Endothelial cell of umbilical vein (primary cell): ENCODE results near the gene SLC25A33. TPM values are rescaled to one million over a fixed set of nuclear protein-coding genes. Genes with fewer than 3 reads are reported as not detected.

Source experiments
- BruUV-seq: library from RNA; stranded (reverse); fragments of 400-500 nt; replicated peaks from 2 replicates; lab custom pipeline; 2021; lab: Mats Ljungman, UMichigan
- CTCF ChIA-PET: fragments of 300-600, 350-600 bp; sonication (Branson Sonifier 250); formaldehyde crosslinking; loops from one replicate; lab custom pipeline; 2021; ENCODE audit warnings: antibody characterized with exemption, inconsistent platforms; lab: Charles Lee
- POLR2A ChIA-PET: fragments of 300-600, 350-600 bp; sonication (Branson Sonifier 250); formaldehyde crosslinking; loops from one replicate; lab custom pipeline; 2021; ENCODE audit warnings: antibody characterized with exemption, inconsistent platforms; lab: Charles Lee
- DNase-seq: peaks from one replicate; pipeline ENCODE4 v3.0.0-alpha.2; 2011; ENCODE audit warnings: low read depth, low spot score
- FAIRE-seq: peaks from 2 replicates; lab custom pipeline; 2011; peaks lifted over from hg19 to GRCh38; lab: Jason Lieb, UNC
- H2AFZ ChIP-seq: 2 replicates; pipeline ENCODE4 v1.6.0; 2012; ENCODE audit warnings: low read depth, low read length, control low read depth, inconsistent platforms
- H3K27ac ChIP-seq: 2 replicates; pipeline ENCODE4 v1.5.1; 2011; ENCODE audit warnings: low read depth, mild to moderate bottlenecking, control low read depth, low read length, moderate library complexity; ENCODE audit not compliant: insufficient read depth
- H3K27me3 ChIP-seq, 2 experiments: 2 replicates each; pipeline versions ENCODE4 v1.6.0 to v1.6.1; 2011; ENCODE audit warnings: low read length in 2 of 2, mixed read lengths in 1 of 2; ENCODE audit not compliant: control insufficient read depth in 2 of 2, insufficient read depth in 2 of 2
- H3K36me3 ChIP-seq, 2 experiments: 2 replicates in 1 of 2; 3 replicates in 1 of 2; pipeline ENCODE4 v1.5.1; 2011; ENCODE audit warnings: low read length in 2 of 2, mild to moderate bottlenecking in 1 of 2, moderate library complexity in 1 of 2; ENCODE audit not compliant: control insufficient read depth in 2 of 2, insufficient read depth in 2 of 2; ENCODE audit errors: extremely low read depth in 1 of 2
- H3K4me1 ChIP-seq: 3 replicates; pipeline ENCODE4 v1.5.1; 2011; ENCODE audit warnings: mild to moderate bottlenecking, low read length; ENCODE audit not compliant: control insufficient read depth, insufficient read depth; ENCODE audit errors: extremely low read depth
- H3K4me2 ChIP-seq: 2 replicates; pipeline ENCODE4 v1.6.1; 2011; ENCODE audit warnings: low read length, control low read depth, mixed read lengths; ENCODE audit not compliant: insufficient read depth
- H3K4me3 ChIP-seq, 3 experiments: fragments of 200-600 bp in 1 of 3; sonication (generic), shearing (Covaris generic) in 1 of 3; replicated peaks in 1 of 3; 2 replicates each; pipeline ENCODE4 v1.5.1; 2011 to 2016; ENCODE audit warnings: control low read depth in 3 of 3, low read length in 3 of 3, mild to moderate bottlenecking in 2 of 3, inconsistent platforms in 1 of 3, low read depth in 1 of 3, moderate library complexity in 1 of 3; ENCODE audit not compliant: insufficient read depth in 1 of 3
- H3K79me2 ChIP-seq: 2 replicates; pipeline ENCODE4 v1.6.0; 2012; ENCODE audit warnings: low read length, inconsistent platforms; ENCODE audit not compliant: control insufficient read depth, insufficient read depth
- H3K9ac ChIP-seq: replicated peaks from 2 replicates; pipeline ENCODE3; 2011; ENCODE audit warnings: low read length, control low read depth; ENCODE audit not compliant: insufficient read depth; ENCODE audit errors: extremely low read depth
- H3K9me1 ChIP-seq: replicated peaks from 3 replicates; pipeline ENCODE4 v1.6.0; 2011; ENCODE audit warnings: mild to moderate bottlenecking, low read length; ENCODE audit not compliant: control insufficient read depth, insufficient read depth; ENCODE audit errors: extremely low read depth
- H3K9me3 ChIP-seq: replicated peaks from 2 replicates; pipeline ENCODE4 v1.5.1; 2012; ENCODE audit warnings: low read length, inconsistent platforms; ENCODE audit not compliant: control insufficient read depth, insufficient read depth
- H4K20me1 ChIP-seq: replicated peaks from 2 replicates; pipeline ENCODE3; 2011; ENCODE audit warnings: mild to moderate bottlenecking, low read length; ENCODE audit not compliant: control insufficient read depth, insufficient read depth; ENCODE audit errors: extremely low read depth
- EZH2 ChIP-seq: IDR thresholded peaks from 2 replicates; pipeline ENCODE4 v1.6.1; 2012; ENCODE audit warnings: borderline replicate concordance, low read depth, mild to moderate bottlenecking, moderate library complexity, low read length, inconsistent platforms; ENCODE audit not compliant: severe bottlenecking
- FOS ChIP-seq: IDR thresholded peaks from 2 replicates; pipeline ENCODE4 v1.6.1; 2011; ENCODE audit warnings: mild to moderate bottlenecking, low read length, moderate library complexity, borderline replicate concordance; ENCODE audit not compliant: insufficient read depth
- JUN ChIP-seq: IDR thresholded peaks from 2 replicates; pipeline ENCODE4 v1.6.1; 2011; ENCODE audit warnings: borderline replicate concordance, low read depth; ENCODE audit not compliant: insufficient read length, insufficient read depth
- MYC ChIP-seq: IDR thresholded peaks from one replicate; pipeline ENCODE4 v1.6.1; 2011; ENCODE audit warnings: mild to moderate bottlenecking, low read depth, low read length
- POLR2A ChIP-seq: IDR thresholded peaks from 2 replicates; pipeline ENCODE4 v1.6.1; 2012; ENCODE audit warnings: low read depth, mild to moderate bottlenecking, control low read depth, low read length
- POLR2AphosphoS5 ChIP-seq: IDR thresholded peaks from 2 replicates; pipeline ENCODE4 v1.6.1; 2012; ENCODE audit warnings: low read depth, mild to moderate bottlenecking, control low read depth, low read length, moderate library complexity; ENCODE audit not compliant: insufficient read depth
- dilution Hi-C: fragments of 300-500 bp; cut with MboI; formaldehyde crosslinking; loops from one replicate; pipeline ENCODE4 v1.15.0; 2019; ENCODE audit warnings: low sequenced_read_pairs; ENCODE audit not compliant: extremely low pct_ligation_motif_present
- intact Hi-C: fragments of 100-400 bp; cut with micrococcal nuclease; formaldehyde crosslinking; loops from one replicate; pipeline ENCODE4 v1.10.0; 2022
- polyA plus RNA-seq, 4 experiments: library from polyadenylated mRNA; depleted of rRNA in 3 of 4; stranded (reverse) in 3 of 4; unstranded in 1 of 4; fragments of >200 nt; gene quantifications; 2 replicates each; pipeline versions ENCODE4 v1.2.1 to v1.2.3, GENCODE V29; 2011 to 2012; ENCODE audit warnings: missing spikeins in 1 of 4
- total RNA-seq: library from RNA; stranded (reverse); gene quantifications from 2 replicates; pipeline ENCODE4 v1.2.3, GENCODE V29; 2021
- TF ChIP-seq, protein P1 (sequence below), 2 donors: IDR thresholded peaks; 1 replicate in 1 of 2; 2 replicates in 1 of 2; pipeline ENCODE4 v1.5.1; 2011; ENCODE audit warnings: low read length in 2 of 2, mild to moderate bottlenecking in 2 of 2, moderate library complexity in 2 of 2, control low read depth in 1 of 2, inconsistent platforms in 1 of 2, low read depth in 1 of 2; ENCODE audit not compliant: insufficient read depth in 1 of 2; ENCODE audit errors: extremely low read depth in 1 of 2
- TF ChIP-seq, protein P2 (sequence below): IDR thresholded peaks from 2 replicates; pipeline ENCODE4 v1.6.1; 2011; ENCODE audit not compliant: insufficient read depth, insufficient read length

Gene SLC25A33
- total and polyA plus RNA-seq, 2 donors (not counting 3 experiments of a cell fraction or from before 2014, with no cell fraction given): 3.8 to 6.6 TPM

DNA sequence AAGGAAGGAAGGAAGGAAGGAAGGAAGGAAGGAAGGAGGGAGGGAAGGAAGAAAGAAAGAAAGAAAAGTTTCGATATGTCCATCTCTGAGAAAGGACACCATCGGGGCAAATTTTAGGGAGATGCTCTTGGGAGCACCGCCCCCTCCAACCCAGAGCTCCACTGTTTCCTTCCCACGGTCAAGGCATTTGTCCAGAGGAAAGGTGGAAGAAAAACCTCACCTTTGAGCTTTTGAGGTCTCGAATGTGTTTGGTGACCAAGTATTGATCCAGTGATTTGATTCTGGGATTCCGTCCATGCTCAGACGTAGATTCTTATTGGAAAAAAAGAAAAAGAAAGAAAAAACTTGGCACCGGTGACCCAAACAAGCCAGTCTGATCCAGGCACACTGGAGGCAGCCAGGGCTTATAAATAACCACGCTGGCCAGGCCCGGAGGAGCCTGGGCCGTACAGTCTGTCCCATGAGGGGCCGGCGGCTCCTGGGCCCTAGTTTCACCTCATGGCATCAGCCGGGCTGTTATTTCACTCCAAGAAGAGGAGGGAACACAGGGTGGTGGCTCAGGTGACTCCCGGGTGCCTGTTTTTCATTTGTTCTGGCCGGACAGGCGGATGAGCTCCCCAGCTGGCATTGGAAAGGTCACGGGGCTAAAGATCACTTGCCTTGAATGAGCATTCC, 36.1 kb upstream of the SLC25A33 start:
- no TSS peak for BruUV-seq

More for the DNA sequence above, 36.1 kb upstream of the SLC25A33 start:
- Histone ChIP-seq H3K4me1 (no peaks in the 10 kb centered on the region), H3K27me3 (peaks cover 1 to 2% of the 10 kb centered on the region in 2 experiments), H3K9ac (no peak overlapping the region), H3K9me3 (no peaks in the 10 kb centered on the region), H3K4me2 (no peak overlapping the region), H3K36me3 (no peaks in the 10 kb centered on the region), H3K4me3 (no peak overlapping the region), H4K20me1 (no peaks in the 10 kb centered on the region), H3K9me1 (no peaks in the 10 kb centered on the region), H2AFZ (no peak overlapping the region), H3K27ac (no peak overlapping the region), H3K79me2 (no peaks in the 10 kb centered on the region)
- CTCF ChIA-PET: no interaction called here
- FAIRE-seq (no peak), DNase-seq (no peak)
- POLR2A ChIA-PET: no interaction called here
- intact Hi-C loops (no loop called here), dilution Hi-C loops (no loop called here)
- TF ChIP-seq JUN: no peak
- TF ChIP-seq, protein P1, sequence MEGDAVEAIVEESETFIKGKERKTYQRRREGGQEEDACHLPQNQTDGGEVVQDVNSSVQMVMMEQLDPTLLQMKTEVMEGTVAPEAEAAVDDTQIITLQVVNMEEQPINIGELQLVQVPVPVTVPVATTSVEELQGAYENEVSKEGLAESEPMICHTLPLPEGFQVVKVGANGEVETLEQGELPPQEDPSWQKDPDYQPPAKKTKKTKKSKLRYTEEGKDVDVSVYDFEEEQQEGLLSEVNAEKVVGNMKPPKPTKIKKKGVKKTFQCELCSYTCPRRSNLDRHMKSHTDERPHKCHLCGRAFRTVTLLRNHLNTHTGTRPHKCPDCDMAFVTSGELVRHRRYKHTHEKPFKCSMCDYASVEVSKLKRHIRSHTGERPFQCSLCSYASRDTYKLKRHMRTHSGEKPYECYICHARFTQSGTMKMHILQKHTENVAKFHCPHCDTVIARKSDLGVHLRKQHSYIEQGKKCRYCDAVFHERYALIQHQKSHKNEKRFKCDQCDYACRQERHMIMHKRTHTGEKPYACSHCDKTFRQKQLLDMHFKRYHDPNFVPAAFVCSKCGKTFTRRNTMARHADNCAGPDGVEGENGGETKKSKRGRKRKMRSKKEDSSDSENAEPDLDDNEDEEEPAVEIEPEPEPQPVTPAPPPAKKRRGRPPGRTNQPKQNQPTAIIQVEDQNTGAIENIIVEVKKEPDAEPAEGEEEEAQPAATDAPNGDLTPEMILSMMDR (IDR thresholded peaks at IDR 0.05; ENCODE audit: extremely low read depth in 1 of 2, insufficient read depth in 1 of 2, low read depth in 1 of 2, low read length in 2 of 2): no peak
- no peak for TF ChIP-seq MYC
- TF ChIP-seq POLR2A: no peak
- no peak for TF ChIP-seq FOS
- no peak for TF ChIP-seq EZH2
- no peak for TF ChIP-seq POLR2AphosphoS5
- TF ChIP-seq, protein P2, sequence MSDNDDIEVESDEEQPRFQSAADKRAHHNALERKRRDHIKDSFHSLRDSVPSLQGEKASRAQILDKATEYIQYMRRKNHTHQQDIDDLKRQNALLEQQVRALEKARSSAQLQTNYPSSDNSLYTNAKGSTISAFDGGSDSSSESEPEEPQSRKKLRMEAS: no peak
